ENCODE results near the gene PARN. TPM values are rescaled to one million over a fixed set of nuclear protein-coding genes. Genes with fewer than 3 reads are reported as not detected.
A peak's percentile ranks its signal among the peaks of the same experiment; 100 is the strongest.
"Not testable (repeated sequence)": the region's sequence is repeated elsewhere in the genome, so short reads cannot be mapped to it uniquely, and the experiment has no call there.

Gene PARN
- polyA plus RNA-seq, 1 donor from 2014 or later = 53.5 TPM

DNA sequence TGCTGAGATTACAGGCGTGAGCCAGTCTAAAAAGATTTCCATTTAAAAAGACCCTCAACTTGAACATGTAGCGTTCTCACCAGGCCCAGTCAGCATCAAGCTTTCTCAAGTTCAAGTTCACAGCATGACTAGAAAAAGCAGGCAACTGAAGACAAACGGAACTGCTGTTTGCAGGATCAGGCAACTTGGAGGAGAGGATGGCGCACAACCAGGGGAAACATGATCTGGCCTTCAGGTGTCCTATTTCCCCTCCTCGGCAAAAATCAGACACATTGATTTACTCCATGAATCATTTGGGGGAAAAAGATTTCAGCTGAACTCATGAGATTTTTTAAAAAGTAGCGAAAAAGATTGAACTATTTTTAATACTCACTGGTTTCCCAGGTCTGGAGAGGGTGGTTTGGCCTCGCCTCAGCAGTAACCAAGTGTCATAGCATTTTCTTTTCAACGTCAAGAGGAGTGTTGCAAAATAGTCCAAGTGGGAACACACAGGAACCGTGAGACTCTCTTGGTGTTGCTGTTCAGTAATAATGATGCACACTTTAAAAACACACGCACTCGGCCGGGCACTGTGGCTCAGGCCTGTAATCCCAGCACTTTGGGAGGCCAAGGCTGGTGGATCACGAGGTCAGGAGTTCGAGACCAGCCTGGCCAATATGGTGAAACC, 201.0 kb downstream of the PARN start:
- H3K4me3 Mint-ChIP-seq, H3K27me3 Mint-ChIP-seq, H3K4me1 Mint-ChIP-seq, H3K9me3 Mint-ChIP-seq, H3K27ac Mint-ChIP-seq: not testable (repeated sequence)
- peaks cover 20% of the 10 kb centered on the region for H3K36me3 Mint-ChIP-seq

DNA sequence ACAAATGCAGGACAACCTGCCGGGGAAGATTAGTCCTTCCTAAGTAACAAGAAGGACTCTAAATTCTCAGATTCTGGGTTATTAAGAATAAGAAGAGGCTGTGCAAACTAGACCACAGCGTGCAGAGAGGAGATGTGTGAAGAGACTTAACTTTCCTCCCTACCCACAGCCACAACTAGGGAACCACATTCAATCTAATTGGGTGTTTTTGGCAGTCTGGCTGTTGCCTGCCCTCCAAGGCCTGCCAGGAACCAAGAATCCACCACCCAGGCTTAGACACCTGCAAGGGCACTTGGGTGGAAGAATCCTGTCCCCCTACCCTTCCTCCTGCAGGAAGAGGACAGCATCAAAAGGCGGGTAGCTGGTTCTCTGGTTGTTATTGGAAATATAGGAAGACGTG, 202.0 kb downstream of the PARN start:
- Mint-ChIP-seq H3K9me3 (peaks cover 0 to 5% (median 0%) of the 10 kb centered on the region in 3 donors), H3K27me3 (no peaks in the 10 kb centered on the region), H3K4me3 (no peak overlapping the region)

DNA sequence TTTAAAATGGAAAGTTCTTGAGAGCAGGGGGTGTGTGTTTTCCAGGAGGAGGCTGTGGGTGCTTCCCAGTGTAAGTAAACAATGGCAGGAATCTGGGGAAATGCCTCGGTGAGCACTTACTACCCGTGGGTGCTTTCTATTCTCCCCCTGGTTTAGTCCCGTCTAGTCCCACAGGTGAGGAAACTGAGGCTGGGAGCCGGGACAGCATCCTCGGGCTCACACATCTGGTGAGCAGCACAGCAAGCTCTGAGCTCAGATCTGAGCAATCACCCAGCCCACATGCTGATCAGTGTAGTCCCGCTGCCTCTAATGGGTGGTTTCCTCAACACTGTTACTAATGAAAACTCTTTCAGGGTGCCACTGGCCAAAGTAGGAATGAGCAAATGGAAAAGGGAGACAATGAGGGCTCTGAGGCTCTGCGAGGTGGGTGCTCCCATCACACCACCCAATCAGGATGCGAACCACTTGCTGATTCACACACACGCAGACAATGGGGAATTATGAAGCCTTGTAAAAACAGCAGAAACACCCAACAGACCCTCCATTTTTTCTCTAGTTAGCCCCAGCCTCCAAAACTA, 202.6 kb downstream of the PARN start:
- Mint-ChIP-seq H3K4me1 (no peaks in the 10 kb centered on the region), H3K4me3 (no peak overlapping the region), H3K27ac (no peak overlapping the region), H3K36me3 (peaks cover 19% of the 10 kb centered on the region), H3K9me3 (peaks cover 0 to 4% (median 0%) of the 10 kb centered on the region in 3 donors), H3K27me3 (no peaks in the 10 kb centered on the region)

More for the DNA sequence above, 202.0 kb downstream of the PARN start:
- peaks cover 17% of the 10 kb centered on the region for H3K36me3 Mint-ChIP-seq
- H3K4me1 Mint-ChIP-seq = no peaks in the 10 kb centered on the region
- no peak overlapping the region for H3K27ac Mint-ChIP-seq

DNA sequence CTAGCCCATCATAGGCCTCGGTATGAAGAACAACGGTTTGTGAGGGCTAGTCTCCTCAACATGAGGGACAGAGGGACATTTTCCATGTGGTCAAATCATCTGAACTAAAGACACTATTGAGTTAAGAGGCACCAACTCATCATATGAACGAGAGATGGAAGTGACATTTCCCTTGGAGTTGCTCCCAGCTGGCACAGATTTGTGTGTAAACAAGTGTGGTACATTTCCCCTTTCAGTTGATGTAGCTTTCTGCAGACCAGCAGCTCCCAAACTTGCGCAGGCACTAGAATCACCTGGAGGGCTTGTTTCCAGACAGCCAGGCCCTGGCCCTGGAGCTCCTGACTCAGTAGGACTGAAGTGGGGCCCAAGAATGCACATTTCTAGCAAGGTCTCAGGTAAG, 205.5 kb downstream of the PARN start:
- Mint-ChIP-seq H3K27ac (no peak overlapping the region), H3K27me3 (no peaks in the 10 kb centered on the region)

DNA sequence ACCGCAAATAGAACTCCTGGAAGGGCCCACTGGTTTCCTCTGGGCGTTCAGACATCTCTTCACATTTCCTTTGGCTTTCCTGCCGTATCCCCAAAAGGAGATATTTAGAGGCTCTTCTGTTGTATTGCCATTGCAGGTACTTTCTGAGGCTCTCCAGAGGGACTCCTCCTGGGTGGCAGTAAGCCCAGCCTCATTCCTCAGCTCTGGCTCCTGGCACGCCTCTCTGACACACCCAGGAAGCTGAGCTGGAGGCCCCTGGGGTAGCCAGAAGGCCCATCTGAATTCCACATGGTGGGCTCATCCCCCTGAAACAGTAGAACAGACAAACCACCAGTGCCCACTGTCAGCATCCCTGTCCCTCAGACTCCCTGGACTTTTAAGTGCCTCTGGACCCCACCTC, 206.7 kb downstream of the PARN start:
- H3K4me1 Mint-ChIP-seq = peaks cover 0 to 4% (median 0%) of the 10 kb centered on the region in 3 donors
- H3K9me3 Mint-ChIP-seq = no peaks in the 10 kb centered on the region
- H3K27me3 Mint-ChIP-seq = no peaks in the 10 kb centered on the region
- H3K27ac Mint-ChIP-seq = peak overlapping the region in 1 of 3 donors; percentile 31
- H3K36me3 Mint-ChIP-seq = peaks cover 10% of the 10 kb centered on the region
- H3K4me3 Mint-ChIP-seq = no peak overlapping the region

More for the DNA sequence above, 205.5 kb downstream of the PARN start:
- no peaks in the 10 kb centered on the region for H3K9me3 Mint-ChIP-seq
- no peak overlapping the region for H3K4me3 Mint-ChIP-seq
- H3K4me1 Mint-ChIP-seq = no peaks in the 10 kb centered on the region
- peaks cover 11% of the 10 kb centered on the region for H3K36me3 Mint-ChIP-seq

DNA sequence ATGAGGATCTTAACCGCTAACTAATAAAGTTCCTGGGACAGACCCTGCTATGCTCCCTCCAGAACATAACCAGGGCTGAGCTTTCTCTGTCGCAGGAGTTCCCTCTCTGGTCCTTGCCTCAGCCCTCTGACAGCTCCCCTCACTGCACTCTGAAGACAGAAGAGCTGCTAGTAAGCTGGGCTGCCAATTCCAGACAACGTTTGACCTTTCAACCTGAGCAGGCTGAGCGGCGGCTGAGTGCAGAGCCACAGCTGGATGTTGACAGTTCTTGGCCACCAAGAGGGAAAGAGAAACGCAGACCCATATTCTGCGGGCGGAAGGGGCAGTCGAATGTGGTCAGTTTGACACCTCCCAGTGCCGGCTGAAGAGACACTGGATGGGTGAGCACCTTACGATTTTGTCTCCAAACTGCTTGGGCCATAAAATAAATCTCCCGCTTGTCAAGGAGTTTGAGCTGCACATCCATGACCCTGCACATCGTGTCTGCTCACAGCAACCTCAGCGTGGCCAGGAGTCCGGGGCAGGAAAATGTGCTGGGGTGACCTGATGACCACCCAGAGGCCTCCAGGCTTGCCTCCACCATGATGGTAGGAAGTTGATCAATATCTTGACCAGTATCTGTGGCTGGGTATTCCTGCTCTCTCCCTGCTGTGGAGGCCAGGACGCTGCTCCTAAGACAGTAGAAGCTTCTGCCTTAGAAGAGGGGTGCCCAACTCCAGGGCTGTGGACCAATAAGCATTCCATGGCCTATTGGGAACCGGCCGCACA, 209.2 kb downstream of the PARN start:
- peaks cover 5% of the 10 kb centered on the region for H3K36me3 Mint-ChIP-seq
- peaks cover 6 to 10% (median 6%) of the 10 kb centered on the region in 3 donors for H3K4me1 Mint-ChIP-seq
- no peak overlapping the region for H3K4me3 Mint-ChIP-seq
- H3K27ac Mint-ChIP-seq = no peak overlapping the region
- H3K9me3 Mint-ChIP-seq = peaks cover 0 to 8% (median 0%) of the 10 kb centered on the region in 3 donors
- no peaks in the 10 kb centered on the region for H3K27me3 Mint-ChIP-seq

DNA sequence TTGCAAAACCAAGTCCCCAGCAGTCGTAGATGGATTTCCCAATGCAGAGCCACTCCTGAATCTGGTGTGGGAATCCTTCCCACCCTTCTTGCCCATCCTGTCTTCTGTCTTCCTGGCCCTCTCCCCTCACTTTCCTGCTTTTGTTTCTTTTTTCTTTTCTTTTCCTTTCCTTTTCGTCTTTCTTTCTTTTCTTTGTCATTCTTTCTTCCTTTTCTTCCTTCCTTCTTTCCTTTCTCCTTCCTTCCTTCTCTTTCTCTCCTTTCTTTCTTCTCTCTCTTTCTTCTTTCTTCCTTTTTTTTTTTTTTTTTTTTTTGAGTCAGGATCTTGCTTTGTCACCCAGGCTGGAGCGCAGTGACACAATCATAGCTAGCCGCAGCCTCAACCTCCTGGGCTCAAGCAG, 209.8 kb downstream of the PARN start:
- H3K4me3 Mint-ChIP-seq, H3K27ac Mint-ChIP-seq, H3K36me3 Mint-ChIP-seq: not testable (repeated sequence)

DNA sequence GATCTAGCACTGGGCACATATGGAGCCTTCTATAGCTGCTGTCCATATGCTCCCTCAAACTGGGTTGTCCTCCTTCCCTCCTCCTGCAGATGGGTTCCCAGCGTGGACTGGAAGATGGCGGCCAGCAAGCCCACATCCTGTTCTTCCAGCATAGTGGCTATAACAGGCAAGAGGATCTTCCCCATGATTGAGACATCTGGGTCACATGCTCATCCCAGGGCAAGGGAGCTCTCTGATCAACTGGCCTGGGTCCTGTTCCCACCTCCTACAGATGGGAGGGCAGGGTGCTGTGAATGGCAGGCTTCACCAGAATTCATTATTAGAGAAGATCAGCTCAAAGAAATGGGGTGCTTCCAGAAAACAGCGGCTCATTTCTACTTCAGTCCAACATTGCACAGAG, 210.2 kb downstream of the PARN start:
- H3K27me3 Mint-ChIP-seq = peaks cover under 1% of the 10 kb centered on the region
- H3K36me3 Mint-ChIP-seq = peaks cover 7% of the 10 kb centered on the region
- H3K4me1 Mint-ChIP-seq = peaks cover 6 to 13% (median 9%) of the 10 kb centered on the region in 3 donors
- H3K27ac Mint-ChIP-seq = no peak overlapping the region
- no peak overlapping the region for H3K4me3 Mint-ChIP-seq
- peaks cover 0 to 13% (median 0%) of the 10 kb centered on the region in 3 donors for H3K9me3 Mint-ChIP-seq

More for the DNA sequence above, 209.8 kb downstream of the PARN start:
- Mint-ChIP-seq H3K9me3 (peaks cover 0 to 13% (median 0%) of the 10 kb centered on the region in 3 donors), H3K4me1 (peaks cover 6 to 12% (median 9%) of the 10 kb centered on the region in 3 donors)
- not testable (repeated sequence) for H3K27me3 Mint-ChIP-seq

DNA sequence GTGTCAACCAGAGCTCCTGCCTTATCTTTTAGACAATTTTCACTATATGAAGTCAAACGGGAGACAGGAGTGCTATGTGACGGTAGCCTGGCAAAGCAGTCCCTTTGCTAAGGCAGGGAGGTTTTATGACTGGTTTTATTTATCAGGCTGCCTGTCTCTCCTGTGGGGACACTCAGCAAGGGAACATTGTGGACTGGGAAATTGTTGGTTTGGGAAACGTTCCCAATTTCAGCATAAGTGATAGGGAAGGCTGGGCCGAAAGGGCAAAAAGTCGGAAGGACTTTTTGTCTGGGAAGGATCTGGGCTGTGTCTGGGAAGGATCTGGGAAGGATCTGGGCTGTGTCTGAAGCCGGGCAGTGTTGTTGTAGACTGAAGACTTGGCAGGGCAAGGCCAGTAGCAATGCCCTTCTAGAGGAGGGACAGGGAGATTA, 211.2 kb downstream of the PARN start:
- H3K27ac Mint-ChIP-seq = peak overlapping the region in 2 of 3 donors; percentile 39 to 46
- peaks cover 7% of the 10 kb centered on the region for H3K36me3 Mint-ChIP-seq
- no peak overlapping the region for H3K4me3 Mint-ChIP-seq
- H3K27me3 Mint-ChIP-seq = peaks cover 2% of the 10 kb centered on the region
- H3K4me1 Mint-ChIP-seq = peaks cover 6 to 13% (median 11%) of the 10 kb centered on the region in 3 donors
- peaks cover 0 to 13% (median 0%) of the 10 kb centered on the region in 3 donors for H3K9me3 Mint-ChIP-seq

DNA sequence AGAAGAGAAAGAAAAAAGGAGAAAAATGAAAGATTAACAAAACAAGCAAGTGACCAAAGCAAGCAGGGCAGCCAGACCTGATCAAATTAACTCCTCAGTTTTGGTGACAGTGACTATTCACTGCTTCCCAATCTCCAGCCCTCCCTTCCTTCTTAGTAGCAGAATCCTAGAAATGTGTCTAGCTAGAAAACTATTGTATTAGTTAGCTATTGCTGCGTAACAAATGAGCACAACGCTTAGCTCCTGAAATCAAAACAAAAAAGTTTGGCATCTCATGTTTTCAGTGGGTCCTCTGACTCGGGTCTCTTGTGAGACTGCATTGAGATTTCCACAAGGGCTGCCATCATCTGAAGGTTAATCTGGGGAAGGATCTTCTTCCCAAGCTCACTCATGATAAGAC, 213.9 kb downstream of the PARN start:
- peaks cover 0 to 13% (median 0%) of the 10 kb centered on the region in 3 donors for H3K9me3 Mint-ChIP-seq
- H3K27ac Mint-ChIP-seq = no peak overlapping the region
- H3K4me3 Mint-ChIP-seq = peak overlapping the region in 1 of 4 donors; percentile 69
- peaks cover 6 to 13% (median 11%) of the 10 kb centered on the region in 3 donors for H3K4me1 Mint-ChIP-seq
- peaks cover 2% of the 10 kb centered on the region for H3K36me3 Mint-ChIP-seq
- H3K27me3 Mint-ChIP-seq = peaks cover 2% of the 10 kb centered on the region

DNA sequence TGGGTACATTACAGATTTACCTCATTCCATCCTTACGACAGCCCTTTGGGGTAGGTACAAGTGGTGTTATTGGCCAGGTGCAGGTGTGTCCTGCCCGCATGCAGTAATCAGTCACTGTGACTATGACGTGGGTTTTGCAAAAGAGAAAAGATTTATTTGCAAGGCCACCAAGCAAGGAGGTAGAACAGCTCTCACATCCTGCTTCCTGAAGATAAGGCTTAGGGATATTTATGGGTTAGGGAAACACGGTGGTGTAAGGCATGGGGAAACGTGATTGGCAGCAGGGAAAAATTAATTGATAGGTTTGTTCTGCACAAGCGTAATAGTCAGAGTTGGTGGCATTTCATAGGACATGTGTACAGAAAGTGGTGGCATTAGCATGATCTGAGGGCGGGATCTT, 214.8 kb downstream of the PARN start:
- no peak overlapping the region for H3K27ac Mint-ChIP-seq
- peak overlapping the region in 1 of 4 donors; percentile 9 for H3K4me3 Mint-ChIP-seq
- peaks cover 6 to 13% (median 11%) of the 10 kb centered on the region in 3 donors for H3K4me1 Mint-ChIP-seq
- H3K9me3 Mint-ChIP-seq = peaks cover 0 to 13% (median 0%) of the 10 kb centered on the region in 3 donors
- H3K27me3 Mint-ChIP-seq = peaks cover 2% of the 10 kb centered on the region
- peaks cover 2% of the 10 kb centered on the region for H3K36me3 Mint-ChIP-seq

DNA sequence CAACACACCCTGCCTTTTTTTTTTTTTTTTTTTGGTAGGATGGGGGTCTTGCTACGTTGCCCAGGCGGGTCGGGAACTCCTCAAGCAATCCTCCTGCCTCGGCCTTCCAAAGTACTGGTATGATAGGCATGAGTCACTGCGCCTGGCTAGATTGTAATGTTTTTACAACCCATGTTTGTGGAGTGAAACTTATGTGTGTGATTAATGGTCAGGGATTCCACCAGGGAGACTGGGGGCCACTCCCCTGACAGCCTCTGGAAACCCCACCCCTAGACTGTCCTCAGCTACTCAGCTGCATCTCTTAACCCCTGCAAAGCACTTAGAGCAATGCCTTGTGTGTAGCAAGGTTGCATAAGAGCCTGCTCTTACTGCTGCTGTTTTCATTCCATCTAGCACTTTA, 220.5 kb downstream of the PARN start:
- peak overlapping the region in 1 of 3 donors; percentile 36 for H3K27ac Mint-ChIP-seq
- H3K27me3 Mint-ChIP-seq = no peaks in the 10 kb centered on the region
- H3K4me3 Mint-ChIP-seq = peak overlapping the region in 1 of 4 donors; percentile 43
- H3K4me1 Mint-ChIP-seq = peaks cover 5 to 7% (median 7%) of the 10 kb centered on the region in 3 donors
- H3K9me3 Mint-ChIP-seq = no peaks in the 10 kb centered on the region
- H3K36me3 Mint-ChIP-seq = no peaks in the 10 kb centered on the region

DNA sequence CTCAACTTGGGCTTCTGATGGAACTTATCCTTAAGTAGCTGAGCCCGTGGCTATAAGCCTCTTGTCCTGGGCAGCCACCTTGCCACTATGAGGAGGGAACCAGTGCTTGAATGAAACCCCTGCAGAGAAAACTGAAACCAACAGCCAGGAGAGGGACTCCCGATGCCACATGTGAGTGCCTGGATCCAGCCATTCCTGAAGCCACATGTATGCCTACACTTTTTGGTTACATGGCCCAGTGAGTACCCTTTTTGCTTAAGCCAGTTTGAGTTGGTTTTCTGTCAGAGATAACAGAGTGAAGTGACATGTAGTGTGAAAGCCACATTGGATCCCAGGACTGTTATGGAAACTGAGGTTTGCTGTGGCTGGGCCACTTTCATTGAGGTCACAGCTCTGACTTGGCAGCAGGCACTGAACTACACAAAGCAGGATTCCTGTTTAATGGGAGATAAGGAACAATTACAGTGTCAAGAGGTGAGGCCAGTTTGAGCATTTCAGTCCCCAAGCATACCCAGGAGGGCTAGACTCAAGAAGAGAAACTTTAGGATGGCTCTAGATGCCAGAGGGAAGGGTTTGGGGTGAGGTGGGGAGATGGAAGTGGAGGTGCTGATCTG, 222.2 kb downstream of the PARN start:
- Mint-ChIP-seq H3K27me3 (no peaks in the 10 kb centered on the region), H3K9me3 (no peaks in the 10 kb centered on the region), H3K27ac (no peak overlapping the region), H3K4me3 (no peak overlapping the region), H3K4me1 (peaks cover 5 to 7% (median 7%) of the 10 kb centered on the region in 3 donors), H3K36me3 (no peaks in the 10 kb centered on the region)

DNA sequence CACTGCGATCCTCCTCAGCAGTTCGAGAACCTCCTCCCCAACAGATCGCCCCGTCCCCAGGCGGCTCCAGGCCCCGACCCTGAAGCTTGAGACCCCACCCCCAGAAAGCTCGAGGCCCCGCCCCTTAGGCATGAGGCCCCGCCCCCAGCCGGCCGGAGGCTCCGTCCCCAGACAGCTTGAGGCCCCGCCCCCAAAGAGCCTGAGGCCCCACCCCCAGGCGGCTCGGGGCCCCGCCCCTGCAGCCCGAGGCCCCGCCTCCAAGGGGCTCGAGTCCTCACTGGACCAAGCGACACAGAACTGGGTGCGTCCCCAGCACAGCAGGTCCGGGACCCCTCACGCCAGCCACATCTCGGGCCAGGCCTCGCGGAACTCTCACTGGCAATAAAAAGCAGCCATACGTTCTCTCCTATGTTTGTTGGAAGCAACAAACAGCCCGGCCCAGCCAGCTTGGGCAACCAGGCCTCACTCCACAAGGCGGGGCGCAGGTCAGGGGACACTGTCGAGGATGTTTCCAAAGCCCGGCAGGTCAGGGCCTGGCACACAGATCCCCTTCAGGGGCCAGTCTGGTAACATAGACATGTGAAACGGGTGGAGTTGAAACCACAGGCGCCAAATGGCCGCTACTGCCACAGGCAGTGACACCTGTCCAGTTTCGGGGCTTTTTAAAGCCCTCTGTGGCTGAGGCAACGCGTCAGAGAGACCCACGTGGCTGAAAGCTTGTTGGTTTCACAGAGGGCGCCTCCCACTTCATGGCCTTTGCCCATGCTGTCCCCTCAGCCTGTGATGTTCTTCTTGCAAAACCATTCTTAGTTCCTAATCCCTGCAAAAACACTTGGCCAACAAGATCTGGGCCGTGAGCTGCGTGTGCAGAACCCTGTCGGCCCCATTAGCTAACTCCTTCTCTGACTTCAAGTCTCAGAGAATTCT, 224.2 kb downstream of the PARN start:
- Mint-ChIP-seq H3K9me3 (no peaks in the 10 kb centered on the region), H3K4me3 (peak overlapping the region in 3 of 4 donors; percentile 51 to 68 (median 62)), H3K4me1 (peaks cover 5 to 7% (median 7%) of the 10 kb centered on the region in 3 donors), H3K27ac (peak overlapping the region in 2 of 3 donors; percentile 70 to 84), H3K27me3 (no peaks in the 10 kb centered on the region), H3K36me3 (no peaks in the 10 kb centered on the region)

All from IgD-negative memory B cell (primary cell).